Gastrocnemius medialis (tissue), 4 donors: Measurements from ENCODE around the gene SYT5.

Experiments used
- CTCF ChIP-seq, 5 experiments: fragments of 450-650 bp in 3 of 5; fragments of 200-600 bp in 2 of 5; sonication (generic) in 2 of 5; IDR thresholded peaks in 4 of 5; conservative IDR thresholded peaks in 1 of 5; 1 replicate in 4 of 5; 2 replicates in 1 of 5; pipeline ENCODE4 v1.5.1; 2016 to 2019; ENCODE audit warnings: antibody characterized with exemption in 5 of 5, mild to moderate bottlenecking in 3 of 5, moderate library complexity in 3 of 5
- POLR2A ChIP-seq, 2 donors: fragments of 450-650 bp; IDR thresholded peaks; one replicate each; pipeline ENCODE4 v1.6.1; 2017; ENCODE audit warnings: antibody characterized with exemption in 2 of 2, mild to moderate bottlenecking in 2 of 2, moderate library complexity in 2 of 2

GRCh38 chr19:55157064-55157908 lies 22.8 kb downstream of the SYT5 start, which contains the start of gene TNNI3:
- TF ChIP-seq CTCF (IDR thresholded peaks at IDR 0.05 in 4 of 5, conservative IDR thresholded peaks at IDR 0.05 in 1 of 5), result no peak
- TF ChIP-seq POLR2A (IDR thresholded peaks at IDR 0.05), result no peak
